NCI-H2107 treated with DMSO at 0.1 percent for 48 hours (cell line): Measurements from ENCODE around the gene INCENP.
"Not testable (repeated sequence)": the region's sequence is repeated elsewhere in the genome, so short reads cannot be mapped to it uniquely, and the experiment has no call there.

Experiments
- DNase-seq: peaks from one replicate; lab custom pipeline; 2025; ENCODE audit not compliant: unreplicated experiment; lab: John Stamatoyannopoulos, UW

INCENP gene

DNA sequence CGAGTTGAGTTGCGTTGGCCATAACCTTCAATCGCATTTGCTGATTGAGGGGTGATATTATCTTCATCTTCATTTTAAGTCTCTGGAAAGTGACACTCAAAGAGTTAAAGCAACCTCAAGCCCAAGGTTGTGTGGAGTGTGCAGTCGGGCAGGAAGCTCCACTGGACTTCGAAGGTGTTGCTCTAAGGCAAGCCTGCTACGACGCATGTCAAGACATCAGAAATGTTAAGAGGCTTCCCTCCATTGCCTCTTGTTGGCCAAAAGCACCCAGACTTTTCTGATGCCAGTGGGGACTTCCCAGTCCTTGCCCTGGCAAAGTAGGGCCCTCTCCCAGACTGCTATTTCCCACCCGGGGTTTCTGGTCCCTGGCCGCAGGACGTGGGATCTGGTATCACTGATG, 42.6 kb downstream of the INCENP start:
- no peak for DNase-seq

DNA sequence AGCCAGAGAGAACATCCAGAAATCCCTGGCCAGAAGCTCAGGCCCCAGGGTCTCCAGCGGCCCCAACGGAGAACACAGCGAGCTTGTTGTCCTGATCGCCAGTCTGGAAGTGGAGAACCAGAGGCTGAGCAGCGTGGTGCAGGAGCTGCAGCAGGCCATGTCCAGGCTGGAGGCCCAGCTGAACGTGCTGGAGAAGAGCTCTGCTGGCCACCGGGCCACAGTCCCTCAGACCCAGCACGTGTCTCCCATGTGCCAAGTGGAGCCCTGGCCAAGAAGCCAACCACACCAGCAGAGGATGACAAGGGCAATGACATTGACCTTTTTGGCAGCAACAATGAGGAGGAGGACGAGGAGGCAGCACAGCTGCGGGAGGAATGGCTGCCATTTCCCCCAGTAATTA, 45.6 kb downstream of the INCENP start:
- no peak for DNase-seq

DNA sequence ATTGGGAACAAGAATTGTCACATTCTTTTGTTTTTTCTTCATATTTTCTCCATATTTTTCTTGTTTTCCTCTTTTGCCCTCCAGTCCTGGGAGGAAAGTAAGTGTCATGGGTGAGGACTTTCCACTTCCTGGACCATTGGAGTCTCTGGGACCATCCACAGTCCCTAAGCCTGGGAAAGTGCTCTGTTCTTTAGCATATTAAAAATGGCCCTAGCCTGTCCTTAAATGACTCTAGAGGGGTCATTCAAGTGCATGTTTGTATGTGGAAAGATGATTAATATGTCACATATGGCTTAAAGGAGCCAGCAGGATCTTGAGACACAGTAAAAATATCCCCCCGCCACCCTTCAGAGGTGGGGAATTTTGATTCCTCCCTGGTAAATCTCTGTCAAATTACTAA, 46.1 kb downstream of the INCENP start:
- DNase-seq = no peak

DNA sequence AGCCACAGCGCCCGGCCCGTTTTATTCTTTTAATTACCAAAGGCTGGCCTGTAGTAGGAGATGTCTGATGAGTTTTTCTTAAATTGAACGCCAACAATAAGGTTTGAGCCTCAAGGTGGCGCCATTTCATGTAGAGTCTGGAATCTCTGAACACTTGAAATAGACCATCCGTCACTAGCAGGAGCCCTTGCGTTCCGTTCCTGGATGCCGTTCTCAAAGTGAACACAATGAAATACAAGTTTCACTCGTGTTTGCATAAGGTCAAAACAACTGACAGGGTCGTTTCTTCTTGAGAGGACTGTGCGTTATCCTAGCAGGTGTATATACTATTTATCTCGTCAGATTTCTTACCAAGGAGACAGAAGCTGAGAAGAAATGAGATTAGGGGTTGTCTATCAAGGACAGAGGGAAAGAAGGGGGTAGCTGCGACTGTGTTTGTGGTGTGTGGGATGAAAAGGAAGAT, 47.5 kb downstream of the INCENP start:
- peak; percentile 88 for DNase-seq

DNA sequence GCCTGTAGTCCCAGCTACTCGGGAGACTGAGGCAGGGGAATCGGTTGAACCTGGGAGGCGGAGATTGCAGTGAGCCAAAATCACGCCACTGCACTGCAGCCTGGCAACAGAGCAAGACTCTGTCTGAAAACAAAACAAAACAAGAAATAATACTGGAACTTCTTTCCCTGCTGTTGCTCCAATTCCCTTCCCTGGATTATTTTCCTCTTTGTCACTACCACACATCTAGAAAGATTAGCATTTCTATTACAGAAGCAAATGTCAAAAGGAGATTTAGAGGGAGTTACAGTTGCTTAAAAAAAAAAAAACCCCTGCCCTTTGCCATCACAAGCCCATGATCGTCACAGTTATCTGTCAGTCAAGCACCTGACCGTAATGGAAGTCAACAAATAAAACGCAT, 48.5 kb downstream of the INCENP start:
- no peak for DNase-seq

DNA sequence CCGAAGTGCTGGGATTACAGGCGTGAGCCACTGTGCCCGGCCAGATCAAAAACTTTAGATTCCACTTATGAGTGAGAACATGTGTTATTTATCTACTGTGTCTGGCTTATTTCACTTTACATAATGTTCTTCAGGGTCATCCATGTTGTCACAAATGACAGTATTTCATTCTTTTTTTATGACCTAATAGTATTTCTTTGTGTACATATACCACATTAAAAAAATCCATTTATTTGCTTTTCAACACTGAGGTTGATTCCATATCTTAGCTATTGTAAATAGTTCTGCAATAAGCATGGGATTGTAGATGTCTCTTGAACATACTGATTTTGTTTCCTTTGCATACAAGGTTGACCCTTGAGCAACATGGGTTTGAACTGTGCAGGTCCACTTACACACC, 53.0 kb downstream of the INCENP start:
- DNase-seq = no peak

DNA sequence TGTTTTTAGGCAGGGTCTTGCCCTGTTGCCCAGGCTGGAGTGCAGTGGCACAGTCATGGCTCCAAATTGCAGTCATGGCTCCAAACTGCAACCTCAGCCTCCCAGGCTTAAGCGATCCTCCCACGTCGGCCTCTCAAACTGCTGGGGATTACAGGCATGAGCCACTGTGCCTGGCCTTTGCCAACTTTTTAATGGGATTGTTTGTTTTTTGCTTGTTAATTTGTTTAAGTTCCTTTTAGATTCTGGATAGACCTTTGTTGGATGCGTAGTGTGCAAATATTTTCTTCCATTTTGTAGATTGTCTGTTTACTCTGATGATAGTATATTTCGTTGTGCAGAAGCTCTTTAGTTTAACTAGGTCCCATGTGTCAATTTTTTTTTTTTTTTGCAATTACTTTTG, 56.2 kb downstream of the INCENP start:
- DNase-seq = no peak

DNA sequence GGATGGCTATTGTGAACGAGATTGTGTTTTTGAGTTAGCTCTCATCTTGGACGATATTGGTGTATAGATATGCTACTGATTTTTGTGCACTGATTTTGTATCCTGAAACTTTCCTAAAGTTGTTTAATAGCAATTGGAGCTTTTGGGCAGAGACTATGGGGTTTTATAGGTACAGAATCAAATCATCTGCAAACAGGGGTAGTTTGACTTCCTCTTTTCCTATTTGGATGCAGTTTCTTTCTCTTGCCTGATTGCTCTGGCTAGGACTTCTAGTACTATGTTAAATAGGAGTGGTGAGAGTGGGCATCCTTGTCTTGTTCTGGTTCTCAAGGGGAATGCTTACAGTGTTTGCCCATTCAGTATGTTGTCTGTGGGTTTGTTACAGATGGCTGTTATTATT, 57.3 kb downstream of the INCENP start:
- no peak for DNase-seq

DNA sequence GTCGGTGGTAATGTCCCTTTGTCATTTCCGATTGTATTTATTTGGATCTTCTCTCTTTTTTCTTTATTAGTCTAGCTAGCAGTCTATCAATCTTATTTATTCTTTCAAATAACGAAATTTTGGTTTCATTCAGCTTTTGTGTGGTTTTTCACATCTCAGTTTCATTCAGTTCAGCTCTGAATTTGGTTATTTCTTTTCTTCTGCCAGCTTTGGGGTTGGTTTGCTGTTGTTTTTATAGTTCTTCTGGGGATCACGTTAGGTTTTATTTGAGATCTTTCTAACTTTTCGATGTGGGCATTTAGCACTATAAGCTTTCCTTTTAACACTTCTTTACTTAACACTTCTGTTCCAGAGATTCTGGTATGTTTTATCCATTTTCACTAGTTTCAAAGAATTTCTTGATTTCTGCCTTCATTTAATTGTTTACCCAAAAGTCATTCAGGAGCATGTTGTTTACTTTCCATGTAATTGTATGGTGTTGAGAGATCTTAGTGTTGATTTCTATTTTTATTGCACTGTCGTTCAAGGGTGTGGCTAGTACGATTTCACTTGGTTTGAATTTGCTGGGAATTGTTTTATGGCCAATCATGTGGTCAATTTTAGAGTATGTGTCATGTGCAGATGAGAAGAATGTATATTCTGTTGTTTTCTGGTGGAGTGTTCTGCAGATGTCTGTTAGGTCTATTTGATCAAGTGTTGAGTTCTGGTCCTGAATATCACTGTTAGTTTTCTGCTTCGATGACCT, 58.5 kb downstream of the INCENP start:
- no peak for DNase-seq

DNA sequence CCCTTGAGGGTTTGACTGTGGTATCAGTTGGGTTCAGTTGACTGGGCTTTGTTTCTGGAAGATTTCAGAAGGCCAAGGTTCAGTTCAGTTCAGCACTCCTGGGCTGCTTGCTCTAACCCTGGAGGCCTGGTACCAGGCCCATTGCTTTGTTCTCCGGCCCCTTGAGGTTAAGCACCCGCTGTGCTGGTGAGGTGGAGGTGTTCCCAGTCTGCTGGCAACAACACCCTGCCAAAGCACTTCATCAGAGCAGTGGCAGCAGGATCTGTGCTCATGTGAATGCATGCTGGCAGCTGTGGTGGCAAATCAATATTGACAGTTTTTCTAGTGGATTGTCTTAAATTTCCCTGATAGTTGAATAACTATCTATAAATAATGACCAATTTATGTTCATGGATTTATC, 62.4 kb downstream of the INCENP start:
- DNase-seq = peak; percentile 88

DNA sequence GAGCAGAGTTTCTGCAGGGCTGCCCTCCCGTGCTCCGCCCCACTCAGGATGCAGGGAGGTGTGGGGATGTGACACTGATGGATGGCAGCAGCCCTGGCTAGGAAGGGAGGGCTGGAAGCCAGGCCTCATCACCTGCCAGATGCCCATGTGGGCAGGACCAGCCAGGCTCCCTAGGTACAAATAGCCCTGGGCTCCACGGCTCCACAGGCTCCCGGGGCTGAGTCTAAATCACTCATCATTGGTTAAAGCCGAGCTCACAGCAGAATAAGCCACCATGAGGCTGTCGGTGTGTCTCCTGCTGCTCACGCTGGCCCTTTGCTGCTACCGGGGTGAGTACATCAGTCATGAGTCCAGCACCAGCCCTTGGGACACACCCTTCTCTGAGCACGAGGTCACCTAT, 66.2 kb downstream of the INCENP start, which contains the start of gene SCGB1D1:
SCGB1D1 (plus strand) TSS at position 206 of the 400 bp plus-strand sequence; CDS start at position 275, 69 bp downstream.
- no peak for DNase-seq

DNA sequence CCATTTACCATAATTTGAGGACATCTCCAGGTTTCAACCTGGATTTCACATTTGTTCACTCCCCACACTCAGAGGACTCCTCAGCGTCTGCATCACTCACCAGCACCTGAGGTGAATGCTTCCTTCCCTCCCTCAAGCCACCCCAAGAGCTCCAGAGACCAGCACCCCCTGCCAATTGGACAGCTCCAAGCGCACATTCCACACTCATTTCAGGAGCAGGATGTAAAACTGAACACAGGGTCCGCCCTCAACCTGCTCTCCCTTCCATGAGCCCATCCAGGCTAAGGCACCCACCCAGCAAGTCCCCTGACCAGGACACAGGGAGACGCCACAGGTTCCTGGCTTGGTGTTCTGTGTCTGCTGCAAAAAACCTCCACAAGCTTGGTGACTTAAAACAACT, 70.1 kb downstream of the INCENP start:
- DNase-seq = no peak

DNA sequence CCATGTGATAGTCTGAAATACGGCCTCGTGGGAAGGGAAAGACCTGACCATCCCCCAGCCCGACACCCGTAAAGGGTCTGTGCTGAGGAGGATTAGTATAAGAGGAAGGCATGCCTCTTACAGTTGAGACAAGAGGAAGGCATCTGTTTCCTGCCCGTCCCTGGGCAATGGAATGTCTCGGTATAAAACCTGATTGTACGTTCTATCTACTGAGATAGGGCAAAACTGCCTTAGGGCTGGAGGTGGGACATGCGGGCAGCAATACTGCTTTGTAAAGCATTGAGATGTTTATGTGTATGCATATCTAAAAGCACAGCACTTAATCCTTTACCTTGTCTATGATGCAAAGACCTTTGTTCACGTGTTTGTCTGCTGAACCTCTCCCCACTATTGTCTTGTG, 71.2 kb downstream of the INCENP start:
- not testable (repeated sequence) for DNase-seq

DNA sequence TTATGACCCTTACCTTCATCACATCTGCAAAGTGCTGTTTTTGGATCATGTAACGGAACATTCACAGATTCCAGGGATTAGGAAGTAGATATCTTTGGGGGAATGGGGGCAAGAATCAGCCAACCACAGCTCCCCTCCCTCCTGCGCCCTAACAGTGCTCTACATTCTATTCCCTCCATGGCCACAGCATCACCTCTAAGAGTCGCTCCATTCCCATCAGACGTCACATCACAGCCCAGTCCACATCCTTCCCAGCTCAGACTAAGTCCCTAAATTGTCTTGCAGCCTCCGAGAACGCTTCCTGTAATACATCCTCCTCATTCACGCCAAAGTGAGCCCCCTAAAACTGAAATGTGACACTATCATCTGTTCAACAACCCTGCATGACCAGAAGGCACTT, 72.1 kb downstream of the INCENP start:
- no peak for DNase-seq

DNA sequence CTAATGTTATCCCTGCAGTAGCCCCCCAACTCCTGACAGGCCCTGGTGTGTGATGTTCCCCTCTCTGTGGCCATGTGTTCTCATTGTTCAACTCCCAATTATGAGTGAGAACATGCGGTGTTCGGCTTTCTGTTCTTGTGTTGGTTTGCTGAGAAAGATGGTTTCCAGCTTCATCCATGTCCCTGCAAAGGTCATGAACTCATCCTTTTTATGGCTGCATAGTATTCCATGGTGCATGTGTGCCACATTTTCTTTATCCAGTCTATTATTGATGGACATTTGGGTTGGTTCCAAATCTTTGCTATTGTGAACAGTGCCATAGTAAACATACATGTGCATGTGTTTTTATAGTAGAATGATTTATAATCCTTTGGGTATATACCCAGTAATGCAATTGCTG, 73.6 kb downstream of the INCENP start:
- not testable (repeated sequence) for DNase-seq

DNA sequence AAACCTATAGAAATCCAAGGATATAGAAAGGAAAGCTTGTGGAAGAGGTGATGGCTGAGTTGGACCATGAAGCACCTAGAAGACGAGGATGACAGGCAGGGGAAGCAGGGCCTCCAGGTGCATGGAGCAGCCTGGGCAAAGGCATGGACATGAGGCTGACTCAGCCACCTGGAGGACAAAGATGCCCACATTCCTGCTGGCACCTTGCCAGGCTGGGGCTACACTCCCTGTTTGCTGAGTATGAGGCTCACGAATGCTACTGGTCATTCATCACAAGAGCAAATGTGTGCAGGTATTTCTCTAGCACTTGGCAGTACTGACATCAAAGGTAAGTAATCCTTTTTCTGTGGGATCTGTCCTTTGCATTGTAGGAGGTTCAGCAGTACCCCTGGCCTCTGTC, 77.6 kb downstream of the INCENP start:
- DNase-seq = no peak
